ENCODE data around the gene RGS12.

DNA sequence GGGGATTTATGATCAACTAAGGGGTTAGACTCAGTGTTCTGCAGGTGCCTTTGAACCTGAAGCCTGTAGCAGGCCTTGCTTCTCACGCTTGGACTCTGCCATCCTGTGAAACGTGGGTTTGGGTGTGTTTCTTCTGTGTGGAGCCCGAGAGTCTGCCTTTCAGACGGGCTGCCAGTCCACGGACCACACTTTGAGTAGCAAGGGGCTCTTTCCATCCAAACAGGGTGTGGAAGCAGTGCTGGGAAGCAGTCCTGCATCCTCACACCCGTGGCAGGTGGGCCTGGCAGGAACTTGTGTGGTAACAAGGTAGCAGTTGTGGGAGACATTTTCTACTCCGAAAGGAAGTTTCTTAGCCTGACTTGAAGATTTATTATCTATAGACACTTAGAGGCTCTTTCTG is 22.7 kb downstream of the RGS12 start:
- no peak for TF ChIP-seq CHD2 (IDR thresholded peaks at IDR 0.05; ENCODE audit: low read length, partially characterized antibody)
- no peak for TF ChIP-seq CTCF (IDR thresholded peaks at IDR 0.05)
- TF ChIP-seq RAD21 (IDR thresholded peaks at IDR 0.05; ENCODE audit: low read length), result no peak
- TF ChIP-seq TAF1 (IDR thresholded peaks at IDR 0.05; ENCODE audit: borderline replicate concordance, low read depth, low read length), result no peak
- no peak for TF ChIP-seq YY1 (IDR thresholded peaks at IDR 0.05; ENCODE audit: low read depth)
- TF ChIP-seq MEF2A (IDR thresholded peaks at IDR 0.05; ENCODE audit: borderline replicate concordance, low read depth), result no peak
- TF ChIP-seq EP300 (IDR thresholded peaks at IDR 0.05; ENCODE audit: borderline replicate concordance in 1 of 2, low read depth in 1 of 2, low read length in 1 of 2), result no peak

Data from SK-N-SH (cell line).